GM12875 (cell line): ENCODE results near the gene EPS8L2.

Source experiments
- H3K4me3 ChIP-seq: one replicate; pipeline ENCODE4 v1.5.1; 2011; ENCODE audit warnings: low read depth, low read length, control low read depth
- CTCF ChIP-seq: IDR thresholded peaks from 2 replicates; pipeline ENCODE4 v1.5.1; 2011; ENCODE audit warnings: low read depth, mild to moderate bottlenecking, control low read depth, inconsistent platforms, low read length, moderate library complexity, borderline replicate concordance; ENCODE audit not compliant: insufficient read depth

Gene EPS8L2

DNA sequence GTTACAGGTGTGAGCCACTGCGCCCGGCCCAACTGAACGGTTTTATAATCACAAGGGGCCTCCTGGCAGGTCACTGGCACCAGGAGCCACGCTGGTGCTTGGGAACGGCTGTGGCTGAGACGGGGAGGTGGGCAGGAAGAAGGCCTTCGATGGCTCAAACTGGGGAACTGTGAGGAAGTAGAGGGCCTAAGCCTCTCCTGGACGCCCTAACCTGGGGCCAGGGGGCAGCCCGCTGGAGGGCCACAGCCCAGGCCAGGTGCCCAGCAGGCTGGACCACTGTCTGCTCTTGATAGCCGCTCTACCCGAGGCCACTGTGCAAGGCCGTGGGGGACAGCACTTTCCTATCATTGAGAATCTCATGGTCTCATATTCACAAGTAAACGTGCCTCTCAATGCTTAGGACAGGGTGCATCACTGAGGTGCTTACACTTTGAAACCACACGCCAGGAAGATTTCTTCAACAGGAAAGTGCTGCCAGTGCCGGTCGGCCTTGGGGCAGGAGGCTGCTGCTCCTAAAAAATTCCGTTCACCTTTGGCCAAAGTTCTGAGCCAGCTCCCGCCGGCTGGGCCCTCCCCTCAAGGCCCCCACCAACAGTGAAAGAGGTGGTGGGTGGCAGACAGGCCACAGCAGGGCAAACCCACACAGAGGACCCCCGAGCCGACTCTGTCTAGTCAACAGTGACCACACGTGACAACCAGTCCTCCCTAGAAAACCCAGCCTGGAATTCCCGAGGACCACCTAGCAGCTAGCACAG lies 64.0 kb downstream of the EPS8L2 start:
- no peak overlapping the region for H3K4me3 ChIP-seq
- no peak for TF ChIP-seq CTCF

DNA sequence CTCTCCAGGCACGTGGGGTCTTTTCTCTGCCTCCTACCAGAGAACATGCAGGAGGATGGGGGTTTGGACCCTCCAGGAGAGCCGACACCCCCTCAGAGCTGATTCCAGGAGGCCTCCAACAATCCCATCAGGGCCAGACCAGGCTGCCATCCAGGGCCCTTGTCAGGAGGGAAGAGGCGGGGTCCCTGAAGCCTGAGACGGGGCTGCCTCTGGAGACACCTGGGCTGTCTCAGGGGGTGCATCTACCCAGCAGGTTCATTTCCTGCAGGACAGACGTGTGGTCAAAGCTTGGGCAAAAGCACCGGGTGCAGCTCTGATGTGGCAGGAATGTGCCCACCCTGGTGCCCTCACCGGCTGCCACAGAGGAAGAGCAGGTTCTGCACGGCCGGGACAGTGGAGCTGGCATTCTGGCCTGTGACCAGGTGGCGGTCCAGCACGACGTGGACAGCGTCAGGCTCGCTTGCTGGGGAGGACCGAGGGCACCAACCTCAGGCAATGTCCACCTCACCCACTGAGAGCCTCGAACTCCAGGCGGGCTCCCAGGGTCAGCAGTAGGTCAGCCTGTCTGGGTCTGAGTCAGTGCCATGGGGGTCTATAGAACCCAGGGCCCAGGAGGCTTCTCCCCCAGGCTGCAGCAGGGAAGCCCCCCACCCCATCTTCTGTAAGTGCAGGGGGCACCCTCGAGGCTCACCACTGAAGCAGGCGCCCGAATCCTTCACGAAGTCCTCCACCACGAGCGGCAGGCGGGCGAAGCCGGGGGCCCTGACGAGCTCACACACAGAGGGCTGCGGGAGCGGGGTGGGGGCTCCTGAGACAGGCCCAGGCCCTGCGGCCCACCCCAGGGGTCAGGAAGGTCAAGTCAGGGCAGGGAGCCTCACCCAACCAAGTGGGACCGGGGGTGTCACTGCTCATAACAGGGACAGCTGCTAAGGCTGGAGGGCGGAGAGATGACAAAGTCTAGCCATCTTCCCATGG lies 64.9 kb downstream of the EPS8L2 start:
- TF ChIP-seq CTCF = no peak
- no peak overlapping the region for H3K4me3 ChIP-seq

GRCh38 chr11:771617-772204 lies 65.7 kb downstream of the EPS8L2 start:
- no peak overlapping the region for H3K4me3 ChIP-seq
- TF ChIP-seq CTCF = no peak

DNA sequence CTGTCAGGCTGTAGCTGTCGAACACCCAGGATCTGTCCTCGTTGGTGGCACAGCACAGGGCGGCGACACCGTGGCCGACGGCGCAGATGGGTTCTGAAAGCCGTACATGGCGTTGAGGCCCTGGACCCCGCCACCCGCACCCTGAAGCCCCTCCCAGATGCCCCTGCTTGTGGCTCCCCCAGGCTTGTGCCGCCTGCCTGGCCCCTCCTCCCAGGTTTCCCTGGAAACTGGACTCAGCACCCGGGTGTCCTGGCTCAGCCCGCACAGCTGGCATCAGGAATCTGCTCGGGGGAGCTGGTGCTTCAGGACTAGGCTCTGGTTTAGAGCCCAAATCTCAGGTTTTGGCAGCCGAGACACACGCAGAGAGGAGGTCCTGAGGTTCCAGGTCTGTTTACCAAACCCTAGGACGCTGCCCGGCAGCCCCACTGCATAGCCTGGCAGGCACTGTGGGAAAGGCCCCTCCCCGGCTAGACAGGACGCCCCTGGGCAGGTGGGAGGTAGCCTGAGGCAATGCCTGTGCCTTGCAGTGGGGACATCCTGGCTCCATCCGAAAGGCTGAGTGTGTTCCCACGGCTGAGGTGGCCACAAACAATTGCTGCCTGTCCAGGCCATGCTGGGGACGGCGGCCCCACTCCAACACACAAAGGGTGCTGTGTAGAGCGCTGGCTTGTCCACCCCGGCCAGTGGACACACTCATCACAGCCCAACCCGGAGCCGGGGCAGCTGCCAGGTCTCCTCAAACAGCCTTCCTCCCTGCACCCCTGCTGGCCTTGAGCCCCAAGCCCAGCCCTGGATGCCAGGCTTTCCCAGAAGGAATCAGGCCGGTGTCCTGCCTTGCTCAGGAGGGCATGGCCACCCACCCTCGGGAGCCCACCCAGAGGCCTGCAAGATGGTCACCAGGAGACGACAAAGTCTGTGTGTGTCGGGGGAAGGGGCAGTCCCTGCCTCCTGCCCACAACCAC lies 66.7 kb downstream of the EPS8L2 start:
- H3K4me3 ChIP-seq = no peak overlapping the region
- TF ChIP-seq CTCF = no peak

- H3K4me3 ChIP-seq = no peak overlapping the region
These were observed 67.4 kb downstream of the EPS8L2 start for GRCh38 chr11:773425-773824.

More at GRCh38 chr11:773425-773824, 67.4 kb downstream of the EPS8L2 start:
- TF ChIP-seq CTCF = no peak
